GM23338 (cell line): ENCODE data around the gene MIF. TPM values are rescaled to one million over a fixed set of nuclear protein-coding genes. Genes with fewer than 3 reads are reported as not detected.

Experiments
- ATAC-seq: fragments of 200-7000 bp; cut with Tn5 transposase; 3 replicates; pipeline ENCODE4 v1.9.1; 2020
- DNase-seq: peaks from one replicate; pipeline ENCODE4 v3.0.0-alpha.2; 2015; ENCODE audit warnings: low spot score
- H2AFZ ChIP-seq: fragments of 200-600 bp; sonication (generic); 2 replicates; pipeline ENCODE4 v1.8.0; 2016; ENCODE audit warnings: antibody characterized with exemption, mild to moderate bottlenecking, moderate library complexity
- H3F3A ChIP-seq: fragments of 200-600 bp; sonication (generic); replicated peaks from 2 replicates; pipeline ENCODE4 v1.8.0; 2017; ENCODE audit warnings: antibody characterized with exemption, mixed run types, low read depth
- H3K27ac ChIP-seq: fragments of 200-600 bp; sonication (generic); 2 replicates; pipeline ENCODE4 v1.6.1; 2016; ENCODE audit warnings: low read depth
- H3K27me3 ChIP-seq: fragments of 200-600 bp; sonication (generic); 2 replicates; pipeline ENCODE4 v1.8.0; 2016; ENCODE audit warnings: mild to moderate bottlenecking, mixed run types, moderate library complexity; ENCODE audit not compliant: insufficient read depth
- H3K36me3 ChIP-seq: fragments of 200-600 bp; sonication (generic); 2 replicates; pipeline ENCODE4 v1.8.0; 2016; ENCODE audit warnings: mild to moderate bottlenecking; ENCODE audit not compliant: insufficient read depth
- H3K4me1 ChIP-seq: fragments of 200-600 bp; sonication (generic); 2 replicates; pipeline ENCODE4 v1.8.0; 2016; ENCODE audit warnings: mild to moderate bottlenecking, moderate library complexity; ENCODE audit not compliant: insufficient read depth
- H3K4me2 ChIP-seq: fragments of 200-600 bp; sonication (generic); 2 replicates; pipeline ENCODE4 v1.7.1; 2017; ENCODE audit warnings: mixed run types
- H3K4me3 ChIP-seq: fragments of 200-600 bp; sonication (generic); 2 replicates; pipeline ENCODE4 v1.6.1; 2016; ENCODE audit warnings: mixed run types
- H3K79me2 ChIP-seq: fragments of 200-600 bp; sonication (generic); replicated peaks from 2 replicates; pipeline ENCODE4 v1.8.0; 2017; ENCODE audit warnings: mild to moderate bottlenecking; ENCODE audit not compliant: insufficient read depth
- H3K9me2 ChIP-seq: fragments of 200-600 bp; sonication (generic); 2 replicates; pipeline ENCODE4 v1.8.0; 2017; ENCODE audit not compliant: insufficient read depth
- H4K20me1 ChIP-seq: fragments of 200-600 bp; sonication (generic); replicated peaks from 2 replicates; pipeline ENCODE4 v1.8.0; 2017; ENCODE audit warnings: mild to moderate bottlenecking; ENCODE audit not compliant: insufficient read depth
- H3K27ac Mint-ChIP-seq: 2 replicates; pipeline ENCODE4 v1.8.0; 2020; ENCODE audit warnings: inconsistent platforms, mild to moderate bottlenecking, moderate library complexity, mixed read lengths
- H3K27me3 Mint-ChIP-seq: 3 replicates; pipeline ENCODE4 v1.8.0; 2022; ENCODE audit warnings: low read depth, mild to moderate bottlenecking, moderate library complexity, mixed read lengths, inconsistent platforms; ENCODE audit not compliant: insufficient read depth, poor library complexity
- H3K36me3 Mint-ChIP-seq: 3 replicates; pipeline ENCODE4 v1.8.0; 2021; ENCODE audit warnings: low read depth, mild to moderate bottlenecking, inconsistent platforms, moderate library complexity, mixed read lengths
- H3K4me1 Mint-ChIP-seq: 3 replicates; pipeline ENCODE4 v1.8.0; 2020; ENCODE audit warnings: mild to moderate bottlenecking, inconsistent platforms, mixed read lengths
- H3K4me3 Mint-ChIP-seq: 3 replicates; pipeline ENCODE4 v1.8.0; 2021; ENCODE audit warnings: moderate library complexity, mild to moderate bottlenecking, inconsistent platforms, mixed read lengths
- H3K9me3 Mint-ChIP-seq: 3 replicates; pipeline ENCODE4 v1.8.0; 2020; ENCODE audit warnings: moderate library complexity, mild to moderate bottlenecking, inconsistent platforms, mixed read lengths
- CTCF ChIP-seq, 2 experiments: fragments of 200-600 bp in 1 of 2; sonication (generic) in 1 of 2; conservative IDR thresholded peaks; 2 replicates each; pipeline versions ENCODE4 v1.5.1 to v1.6.1; 2016 to 2017; ENCODE audit warnings: antibody characterized with exemption in 2 of 2, low read depth in 2 of 2, mild to moderate bottlenecking in 2 of 2, moderate library complexity in 1 of 2
- EZH2 ChIP-seq: fragments of 200-600 bp; sonication (generic); IDR thresholded peaks from one replicate; pipeline ENCODE4 v1.8.0; 2017; ENCODE audit warnings: antibody characterized with exemption, mild to moderate bottlenecking, low read depth; ENCODE audit not compliant: unreplicated experiment
- EZH2phosphoT487 ChIP-seq: fragments of 200-600 bp; sonication (generic); IDR thresholded peaks from one replicate; pipeline ENCODE4 v1.8.1; 2018; ENCODE audit warnings: antibody characterized with exemption; ENCODE audit not compliant: unreplicated experiment
- JUNB ChIP-seq: IDR thresholded peaks from one replicate; pipeline ENCODE4 v1.6.1; 2016; ENCODE audit warnings: antibody characterized with exemption; ENCODE audit not compliant: unreplicated experiment
- STAT1 ChIP-seq: IDR thresholded peaks from one replicate; pipeline ENCODE4 v1.6.1; 2016; ENCODE audit warnings: antibody characterized with exemption; ENCODE audit not compliant: unreplicated experiment
- ZNF114 ChIP-seq: fragments of 250-450 bp; sonication (Bioruptor Pico); IDR thresholded peaks from 2 replicates; pipeline ENCODE4 v1.5.0; 2020; ENCODE audit warnings: mild to moderate bottlenecking, moderate library complexity
- ZNF331 ChIP-seq: fragments of 250-450 bp; sonication (Bioruptor Pico); IDR thresholded peaks from 2 replicates; pipeline ENCODE4 v1.5.0; 2020; ENCODE audit warnings: low read depth, mild to moderate bottlenecking, moderate library complexity
- polyA plus RNA-seq: library from polyadenylated mRNA; unstranded; fragments of >200 nt; fragmentation: Nextera tagmentation; extraction: Ambion mirVana; gene quantifications from 2 replicates; pipeline ENCODE4 v1.2.1, GENCODE V29; 2016
- total RNA-seq: library from RNA; depleted of rRNA; stranded (reverse); fragments of >200 nt; shearing (Covaris generic); gene quantifications from 2 replicates; pipeline ENCODE4 v1.2.3, GENCODE V29; 2014
- TF ChIP-seq, protein P1 (sequence below): fragments of 250-450 bp; sonication (Bioruptor Pico); IDR thresholded peaks from 2 replicates; pipeline ENCODE4 v1.5.0; 2020; ENCODE audit warnings: mild to moderate bottlenecking, moderate library complexity

Gene MIF
- total and polyA plus RNA-seq, 2 experiments from 2014 or later, result 800 to 5,205 TPM

GRCh38 chr22:23903328-23903971, 9.3 kb downstream of the MIF start:
- DNase-seq, result no peak
- H3K27me3 ChIP-seq, result peaks cover 10% of the 10 kb centered on the region; the same call in 1 of the 2 replicates
- ATAC-seq, result no peak
- no peaks in the 10 kb centered on the region for H4K20me1 ChIP-seq
- Mint-ChIP-seq H3K27me3 (peaks cover 13% of the 10 kb centered on the region), H3K36me3 (peaks cover 22% of the 10 kb centered on the region), H3K4me1 (peaks cover 17% of the 10 kb centered on the region), H3K27ac (no peak overlapping the region), H3K4me3 (no peak overlapping the region), H3K9me3 (peaks cover 19% of the 10 kb centered on the region)
- H3K36me3 ChIP-seq, result no peaks in the 10 kb centered on the region
- H3F3A ChIP-seq, result no peaks in the 10 kb centered on the region; the same call in 1 of the 2 replicates
- H3K4me3 ChIP-seq, result no peak overlapping the region
- H3K27ac ChIP-seq, result no peak overlapping the region
- H3K9me2 ChIP-seq, result no peaks in the 10 kb centered on the region
- no peaks in the 10 kb centered on the region for H3K79me2 ChIP-seq
- no peak overlapping the region for H2AFZ ChIP-seq
- H3K4me2 ChIP-seq, result no peak overlapping the region
- H3K4me1 ChIP-seq, result peaks cover 21% of the 10 kb centered on the region
- TF ChIP-seq, protein P1, sequence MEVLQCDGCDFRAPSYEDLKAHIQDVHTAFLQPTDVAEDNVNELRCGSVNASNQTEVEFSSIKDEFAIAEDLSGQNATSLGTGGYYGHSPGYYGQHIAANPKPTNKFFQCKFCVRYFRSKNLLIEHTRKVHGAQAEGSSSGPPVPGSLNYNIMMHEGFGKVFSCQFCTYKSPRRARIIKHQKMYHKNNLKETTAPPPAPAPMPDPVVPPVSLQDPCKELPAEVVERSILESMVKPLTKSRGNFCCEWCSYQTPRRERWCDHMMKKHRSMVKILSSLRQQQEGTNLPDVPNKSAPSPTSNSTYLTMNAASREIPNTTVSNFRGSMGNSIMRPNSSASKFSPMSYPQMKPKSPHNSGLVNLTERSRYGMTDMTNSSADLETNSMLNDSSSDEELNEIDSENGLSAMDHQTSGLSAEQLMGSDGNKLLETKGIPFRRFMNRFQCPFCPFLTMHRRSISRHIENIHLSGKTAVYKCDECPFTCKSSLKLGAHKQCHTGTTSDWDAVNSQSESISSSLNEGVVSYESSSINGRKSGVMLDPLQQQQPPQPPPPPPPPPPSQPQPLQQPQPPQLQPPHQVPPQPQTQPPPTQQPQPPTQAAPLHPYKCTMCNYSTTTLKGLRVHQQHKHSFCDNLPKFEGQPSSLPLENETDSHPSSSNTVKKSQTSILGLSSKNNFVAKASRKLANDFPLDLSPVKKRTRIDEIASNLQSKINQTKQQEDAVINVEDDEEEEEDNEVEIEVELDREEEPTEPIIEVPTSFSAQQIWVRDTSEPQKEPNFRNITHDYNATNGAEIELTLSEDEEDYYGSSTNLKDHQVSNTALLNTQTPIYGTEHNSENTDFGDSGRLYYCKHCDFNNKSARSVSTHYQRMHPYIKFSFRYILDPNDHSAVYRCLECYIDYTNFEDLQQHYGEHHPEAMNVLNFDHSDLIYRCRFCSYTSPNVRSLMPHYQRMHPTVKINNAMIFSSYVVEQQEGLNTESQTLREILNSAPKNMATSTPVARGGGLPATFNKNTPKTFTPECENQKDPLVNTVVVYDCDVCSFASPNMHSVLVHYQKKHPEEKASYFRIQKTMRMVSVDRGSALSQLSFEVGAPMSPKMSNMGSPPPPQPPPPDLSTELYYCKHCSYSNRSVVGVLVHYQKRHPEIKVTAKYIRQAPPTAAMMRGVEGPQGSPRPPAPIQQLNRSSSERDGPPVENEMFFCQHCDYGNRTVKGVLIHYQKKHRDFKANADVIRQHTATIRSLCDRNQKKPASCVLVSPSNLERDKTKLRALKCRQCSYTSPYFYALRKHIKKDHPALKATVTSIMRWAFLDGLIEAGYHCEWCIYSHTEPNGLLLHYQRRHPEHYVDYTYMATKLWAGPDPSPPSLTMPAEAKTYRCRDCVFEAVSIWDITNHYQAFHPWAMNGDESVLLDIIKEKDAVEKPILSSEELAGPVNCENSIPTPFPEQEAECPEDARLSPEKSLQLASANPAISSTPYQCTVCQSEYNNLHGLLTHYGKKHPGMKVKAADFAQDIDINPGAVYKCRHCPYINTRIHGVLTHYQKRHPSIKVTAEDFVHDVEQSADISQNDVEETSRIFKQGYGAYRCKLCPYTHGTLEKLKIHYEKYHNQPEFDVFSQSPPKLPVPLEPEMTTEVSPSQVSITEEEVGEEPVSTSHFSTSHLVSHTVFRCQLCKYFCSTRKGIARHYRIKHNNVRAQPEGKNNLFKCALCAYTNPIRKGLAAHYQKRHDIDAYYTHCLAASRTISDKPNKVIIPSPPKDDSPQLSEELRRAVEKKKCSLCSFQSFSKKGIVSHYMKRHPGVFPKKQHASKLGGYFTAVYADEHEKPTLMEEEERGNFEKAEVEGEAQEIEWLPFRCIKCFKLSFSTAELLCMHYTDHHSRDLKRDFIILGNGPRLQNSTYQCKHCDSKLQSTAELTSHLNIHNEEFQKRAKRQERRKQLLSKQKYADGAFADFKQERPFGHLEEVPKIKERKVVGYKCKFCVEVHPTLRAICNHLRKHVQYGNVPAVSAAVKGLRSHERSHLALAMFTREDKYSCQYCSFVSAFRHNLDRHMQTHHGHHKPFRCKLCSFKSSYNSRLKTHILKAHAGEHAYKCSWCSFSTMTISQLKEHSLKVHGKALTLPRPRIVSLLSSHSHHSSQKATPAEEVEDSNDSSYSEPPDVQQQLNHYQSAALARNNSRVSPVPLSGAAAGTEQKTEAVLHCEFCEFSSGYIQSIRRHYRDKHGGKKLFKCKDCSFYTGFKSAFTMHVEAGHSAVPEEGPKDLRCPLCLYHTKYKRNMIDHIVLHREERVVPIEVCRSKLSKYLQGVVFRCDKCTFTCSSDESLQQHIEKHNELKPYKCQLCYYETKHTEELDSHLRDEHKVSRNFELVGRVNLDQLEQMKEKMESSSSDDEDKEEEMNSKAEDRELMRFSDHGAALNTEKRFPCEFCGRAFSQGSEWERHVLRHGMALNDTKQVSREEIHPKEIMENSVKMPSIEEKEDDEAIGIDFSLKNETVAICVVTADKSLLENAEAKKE, result no peak
- TF ChIP-seq EZH2phosphoT487 (no peak), ZNF331 (CRISPR knock-in tag) (no peak), STAT1 (no peak)

- Histone ChIP-seq H3K79me2 (no peaks in the 10 kb centered on the region), H3F3A (0 out of 2 replicates have a peak, but pooled peaks cover 6% of the 10 kb centered on the region), H3K27ac (no peak overlapping the region), H3K4me3 (no peak overlapping the region), H3K27me3 (peaks cover 10% of the 10 kb centered on the region; the same call in 1 of the 2 replicates), H3K4me1 (peaks cover 34% of the 10 kb centered on the region), H4K20me1 (no peaks in the 10 kb centered on the region), H3K36me3 (no peaks in the 10 kb centered on the region), H3K4me2 (no peak overlapping the region), H3K9me2 (no peaks in the 10 kb centered on the region), H2AFZ (no peak overlapping the region)
- no peak for DNase-seq
- Mint-ChIP-seq H3K4me3 (no peak overlapping the region), H3K27ac (no peak overlapping the region), H3K4me1 (peaks cover 29% of the 10 kb centered on the region), H3K36me3 (peaks cover 13% of the 10 kb centered on the region), H3K27me3 (peaks cover 15% of the 10 kb centered on the region), H3K9me3 (peaks cover 13% of the 10 kb centered on the region)
- no peak for ATAC-seq
- TF ChIP-seq EZH2 (no peak), JUNB (no peak), ZNF114 (CRISPR knock-in tag) (no peak), CTCF (conservative IDR thresholded peaks at IDR 0.05; ENCODE audit: low read depth in 2 of 2) (no peak)
Observed at GRCh38 chr22:23904573-23905254, 10.5 kb downstream of the MIF start.
